ENCODE results near the gene POU2F1. TPM values are rescaled to one million over a fixed set of nuclear protein-coding genes. Genes with fewer than 3 reads are reported as not detected.

POU2F1 gene
- total and polyA plus RNA-seq, 7 donors: 0.83 to 9.0 (median 6.3) TPM

DNA sequence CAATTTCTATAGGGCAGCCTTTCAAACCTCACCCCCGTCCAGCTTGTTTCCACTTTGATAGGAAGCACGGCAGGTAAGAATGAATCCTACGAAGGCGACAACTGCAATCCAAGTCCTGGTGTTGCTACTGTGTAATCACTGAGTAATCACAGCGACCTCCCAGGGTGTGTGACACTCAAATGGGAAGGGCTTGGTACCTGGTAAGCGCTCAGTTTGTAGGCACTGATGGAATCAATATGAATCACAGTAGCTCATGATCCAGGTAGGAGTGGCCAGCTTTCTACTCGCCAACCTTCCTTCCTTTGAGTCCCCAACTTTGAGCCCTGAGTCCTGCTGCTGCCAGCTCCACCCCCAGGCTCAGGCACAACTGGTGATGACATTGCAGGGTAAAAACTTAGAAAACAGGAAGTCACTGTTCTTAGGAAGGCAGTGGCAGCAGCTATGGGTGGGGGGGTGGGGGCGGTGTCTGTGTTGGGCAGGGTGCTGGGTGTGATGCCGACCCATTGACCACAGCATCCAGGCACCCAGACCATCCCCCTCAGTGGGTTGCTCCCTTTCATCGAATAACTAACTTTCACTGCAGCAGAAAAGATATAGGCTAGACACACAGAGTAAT lies 226.9 kb downstream of the POU2F1 start:
- Histone ChIP-seq H3K27ac (no peak overlapping the region), H3K27me3 (ENCODE audit: insufficient read depth in 3 of 3, low read length in 2 of 3) (no peaks in the 10 kb centered on the region), H3K36me3 (ENCODE audit: insufficient read depth in 1 of 2, low read depth in 1 of 2) (no peaks in the 10 kb centered on the region), H3K4me1 (no peaks in the 10 kb centered on the region), H3K4me3 (no peak overlapping the region), H3K9me3 (no peaks in the 10 kb centered on the region)
- TF ChIP-seq, protein P1, sequence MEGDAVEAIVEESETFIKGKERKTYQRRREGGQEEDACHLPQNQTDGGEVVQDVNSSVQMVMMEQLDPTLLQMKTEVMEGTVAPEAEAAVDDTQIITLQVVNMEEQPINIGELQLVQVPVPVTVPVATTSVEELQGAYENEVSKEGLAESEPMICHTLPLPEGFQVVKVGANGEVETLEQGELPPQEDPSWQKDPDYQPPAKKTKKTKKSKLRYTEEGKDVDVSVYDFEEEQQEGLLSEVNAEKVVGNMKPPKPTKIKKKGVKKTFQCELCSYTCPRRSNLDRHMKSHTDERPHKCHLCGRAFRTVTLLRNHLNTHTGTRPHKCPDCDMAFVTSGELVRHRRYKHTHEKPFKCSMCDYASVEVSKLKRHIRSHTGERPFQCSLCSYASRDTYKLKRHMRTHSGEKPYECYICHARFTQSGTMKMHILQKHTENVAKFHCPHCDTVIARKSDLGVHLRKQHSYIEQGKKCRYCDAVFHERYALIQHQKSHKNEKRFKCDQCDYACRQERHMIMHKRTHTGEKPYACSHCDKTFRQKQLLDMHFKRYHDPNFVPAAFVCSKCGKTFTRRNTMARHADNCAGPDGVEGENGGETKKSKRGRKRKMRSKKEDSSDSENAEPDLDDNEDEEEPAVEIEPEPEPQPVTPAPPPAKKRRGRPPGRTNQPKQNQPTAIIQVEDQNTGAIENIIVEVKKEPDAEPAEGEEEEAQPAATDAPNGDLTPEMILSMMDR (IDR thresholded peaks at IDR 0.05): no peak
- intact Hi-C loops (cut with DNase I): no loop called here
- WGBS, 3 donors: 58 to 64% (median 64%) methylated on average over 10 of the region's 10 CpGs
- DNase-seq (no peak), ATAC-seq (no peak)

DNA sequence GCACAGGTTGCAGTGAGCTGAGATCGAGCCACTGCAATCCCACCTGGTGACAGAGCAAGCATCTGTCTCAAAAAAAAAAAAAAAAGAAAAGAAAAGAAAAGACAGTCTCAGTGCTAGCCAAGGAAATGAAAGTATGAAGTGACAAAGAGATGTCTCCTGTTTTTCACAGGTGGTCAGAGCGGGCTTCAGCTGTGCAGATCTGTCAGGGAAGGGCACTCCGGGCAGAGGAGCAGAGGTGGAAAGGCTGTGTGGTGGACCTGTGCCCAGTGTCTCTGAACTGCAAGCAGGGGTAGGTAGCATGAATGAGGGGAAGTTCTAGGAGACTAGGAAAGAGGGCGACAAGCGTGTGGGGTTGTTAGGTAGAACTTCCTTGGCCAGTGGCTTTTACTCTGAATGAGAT lies 230.2 kb downstream of the POU2F1 start:
- intact Hi-C loops (cut with DNase I): no loop called here
- TF ChIP-seq, protein P1 (IDR thresholded peaks at IDR 0.05): no peak
- ATAC-seq (no peak), DNase-seq (no peak)
- Histone ChIP-seq H3K4me1 (peaks cover 5% of the 10 kb centered on the region), H3K4me3 (no peak overlapping the region), H3K27ac (no peak overlapping the region), H3K9me3 (no peaks in the 10 kb centered on the region), H3K27me3 (ENCODE audit: insufficient read depth in 3 of 3, low read length in 2 of 3) (no peaks in the 10 kb centered on the region), H3K36me3 (ENCODE audit: insufficient read depth in 1 of 2, low read depth in 1 of 2) (no peaks in the 10 kb centered on the region)
- WGBS, 3 donors: 82 to 94% (median 90%) methylated on average over 5 of the region's 5 CpGs

DNA sequence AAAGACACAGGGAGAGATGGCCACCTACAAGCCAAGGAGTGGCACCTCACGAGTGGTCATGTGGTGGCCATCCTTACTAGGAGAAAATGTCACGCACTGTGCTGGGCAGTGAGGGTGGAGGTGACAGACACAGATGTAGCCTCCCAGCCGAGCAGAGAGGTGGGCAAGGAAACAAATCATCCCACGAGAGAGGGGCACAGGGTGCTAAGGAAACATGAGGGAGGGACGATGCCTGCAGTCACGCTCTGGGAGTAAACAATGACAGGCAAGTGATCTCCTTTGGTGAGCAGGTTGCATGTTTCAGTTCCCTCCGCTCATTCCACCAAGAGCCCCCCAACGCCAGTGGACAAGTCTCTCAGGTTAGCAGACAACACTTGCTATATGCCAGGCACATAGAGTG lies 231.8 kb downstream of the POU2F1 start:
- TF ChIP-seq, protein P1 (IDR thresholded peaks at IDR 0.05): no peak
- ATAC-seq (no peak), DNase-seq (no peak)
- intact Hi-C loops (cut with DNase I): no loop called here
- Histone ChIP-seq H3K4me1 (peaks cover 5% of the 10 kb centered on the region), H3K9me3 (no peaks in the 10 kb centered on the region), H3K27me3 (ENCODE audit: insufficient read depth in 3 of 3, low read length in 2 of 3) (no peaks in the 10 kb centered on the region), H3K27ac (no peak overlapping the region), H3K36me3 (ENCODE audit: insufficient read depth in 1 of 2, low read depth in 1 of 2) (no peaks in the 10 kb centered on the region), H3K4me3 (no peak overlapping the region)
- WGBS, 3 donors: 83 to 92% (median 90%) methylated on average over 8 of the region's 8 CpGs

DNA sequence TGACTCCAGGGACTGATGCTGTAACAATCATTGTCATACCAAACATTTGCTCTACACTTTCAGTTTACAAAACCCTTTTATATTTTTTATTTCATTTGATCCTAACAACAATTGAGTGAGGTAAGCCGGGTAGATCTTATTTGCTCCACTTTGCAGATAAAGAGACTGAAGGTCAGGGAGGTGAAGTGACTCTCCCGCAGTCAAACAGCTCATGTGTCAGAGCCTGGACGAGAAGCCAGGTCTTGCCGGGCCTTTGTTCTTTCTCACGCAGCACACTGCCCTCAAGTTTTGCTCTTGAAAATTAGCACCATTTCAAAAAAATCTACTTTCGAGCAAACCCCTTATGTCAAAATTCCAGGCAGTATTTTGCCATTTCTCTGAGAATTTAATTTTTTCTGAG lies 232.4 kb downstream of the POU2F1 start:
- no peak for ATAC-seq
- Histone ChIP-seq H3K4me1 (peaks cover 5% of the 10 kb centered on the region), H3K36me3 (ENCODE audit: insufficient read depth in 1 of 2, low read depth in 1 of 2) (no peaks in the 10 kb centered on the region), H3K4me3 (no peak overlapping the region), H3K27me3 (ENCODE audit: insufficient read depth in 3 of 3, low read length in 2 of 3) (no peaks in the 10 kb centered on the region), H3K9me3 (no peaks in the 10 kb centered on the region), H3K27ac (no peak overlapping the region)
- DNase-seq: no peak
- 32 to 52% (median 38%) methylated on average over 6 of the region's 6 CpGs for WGBS, 3 donors
- intact Hi-C loops (cut with DNase I): no loop called here
- TF ChIP-seq, protein P1 (IDR thresholded peaks at IDR 0.05): no peak

DNA sequence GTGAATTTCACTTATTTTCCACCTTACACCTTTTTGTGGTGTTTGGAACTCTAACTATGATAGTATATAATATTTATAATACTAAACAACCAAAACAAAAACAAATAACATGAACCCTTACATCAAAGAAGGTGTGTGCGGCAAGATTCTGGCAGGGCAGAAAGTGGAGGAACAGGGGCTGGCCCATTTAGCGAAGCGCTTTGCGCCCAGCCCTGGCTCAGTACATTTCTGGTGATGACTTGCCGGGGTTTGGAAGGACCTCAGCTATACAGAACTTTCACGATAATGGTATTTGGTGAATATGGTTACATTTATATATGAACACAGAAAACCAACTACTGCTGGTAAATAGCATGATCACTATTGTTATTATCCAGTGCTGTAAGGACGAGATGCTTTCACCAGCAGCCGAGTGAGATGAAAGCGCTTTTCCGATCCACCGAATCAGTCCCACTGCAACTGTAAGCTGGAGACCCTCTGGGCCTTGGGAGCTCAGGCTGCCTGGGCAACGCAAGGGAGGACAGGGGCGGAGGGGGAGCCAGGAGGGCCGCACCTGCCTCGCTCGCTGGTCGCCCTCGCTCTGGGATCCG lies 233.7 kb downstream of the POU2F1 start:
- intact Hi-C loops (cut with DNase I): no loop called here
- TF ChIP-seq, protein P1 (IDR thresholded peaks at IDR 0.05): no peak
- H3K4me3 ChIP-seq: peak overlapping the region; percentile 81
- ATAC-seq (no peak), DNase-seq (no peak)
- H3K4me1 ChIP-seq: peaks cover 5% of the 10 kb centered on the region
- H3K27ac ChIP-seq: peak overlapping the region; percentile 90
- WGBS, 3 donors: 28 to 44% (median 34%) methylated on average over 12 to 19 of the region's 19 CpGs
- no peaks in the 10 kb centered on the region for H3K9me3 ChIP-seq
- H3K27me3 ChIP-seq (ENCODE audit: insufficient read depth in 3 of 3, low read length in 2 of 3): no peaks in the 10 kb centered on the region
- no peaks in the 10 kb centered on the region for H3K36me3 ChIP-seq (ENCODE audit: insufficient read depth in 1 of 2, low read depth in 1 of 2)
